Gastroesophageal sphincter (tissue), 4 donors: ENCODE results near the gene CAAP1. TPM values are rescaled to one million over a fixed set of nuclear protein-coding genes. Genes with fewer than 3 reads are reported as not detected.

Experiments used
- ATAC-seq: fragments of 150-250 bp; one replicate; pipeline ENCODE4 v1.9.1; 2016; ENCODE audit warnings: mild to moderate bottlenecking, moderate library complexity
- H3K27ac ChIP-seq, 4 donors: fragments of 200-600 bp; sonication (generic) in 3 of 4; 1 replicate in 3 of 4; 2 replicates in 1 of 4; pipeline ENCODE4 v1.5.1; 2016 to 2019
- H3K27me3 ChIP-seq: fragments of 200-600 bp; sonication (generic); one replicate; pipeline ENCODE4 v1.5.1; 2019
- H3K36me3 ChIP-seq, 2 donors: fragments of 200-600 bp; sonication (generic); one replicate each; pipeline ENCODE4 v1.5.1; 2019; ENCODE audit warnings: control low read depth in 1 of 2
- H3K4me1 ChIP-seq, 3 donors: fragments of 200-600 bp; sonication (generic); 1 replicate in 2 of 3; 2 replicates in 1 of 3; pipeline ENCODE4 v1.5.1; 2016 to 2019; ENCODE audit warnings: control low read depth in 2 of 3
- H3K4me3 ChIP-seq, 2 donors: fragments of 200-600 bp; sonication (generic); one replicate each; pipeline ENCODE4 v1.5.1; 2019; ENCODE audit warnings: mild to moderate bottlenecking in 1 of 2, moderate library complexity in 1 of 2
- H3K9me3 ChIP-seq, 3 donors: fragments of 200-600 bp; sonication (generic); one replicate each; pipeline ENCODE4 v1.5.1; 2017 to 2019; ENCODE audit warnings: control low read depth in 2 of 3
- CTCF ChIP-seq, 4 experiments: fragments of 200-600 bp in 2 of 4; fragments of 450-650 bp in 2 of 4; sonication (generic) in 1 of 4; IDR thresholded peaks; one replicate each; pipeline ENCODE4 v1.5.1; 2017 to 2019; ENCODE audit warnings: antibody characterized with exemption in 4 of 4, mild to moderate bottlenecking in 2 of 4, moderate library complexity in 2 of 4
- EP300 ChIP-seq: sonication (generic); formaldehyde crosslinking; IDR thresholded peaks from one replicate; pipeline ENCODE4 v1.6.1; 2017; ENCODE audit warnings: antibody characterized with exemption, mild to moderate bottlenecking
- POLR2A ChIP-seq, 2 donors: fragments of 450-650 bp; IDR thresholded peaks; one replicate each; pipeline ENCODE4 v1.6.1; 2017; ENCODE audit warnings: antibody characterized with exemption in 2 of 2, mild to moderate bottlenecking in 2 of 2, moderate library complexity in 1 of 2
- POLR2AphosphoS5 ChIP-seq: sonication (generic); formaldehyde crosslinking; IDR thresholded peaks from one replicate; pipeline ENCODE4 v1.6.1; 2017; ENCODE audit warnings: antibody characterized with exemption
- WGBS, 2 donors: methylation state at CpG; one replicate each; pipeline ENCODE4 v1.1.5; 2018; ENCODE audit warnings: low coverage in 1 of 2; 5-methylcytosine and 5-hydroxymethylcytosine counted together
- total RNA-seq, 4 donors: library from RNA; depleted of rRNA; stranded (reverse); fragments of >200 nt; gene quantifications; one replicate each; pipeline ENCODE4 v1.1.0, GENCODE V29; 2016

CAAP1 gene
- total RNA-seq, 4 donors from 2014 or later: 12.6 to 21.8 (median 15.9) TPM

GRCh38 chr9:26813247-26813646, 79.4 kb downstream of the CAAP1 start:
- Histone ChIP-seq H3K4me1 (no peaks in the 10 kb centered on the region), H3K4me3 (no peak overlapping the region), H3K27ac (no peak overlapping the region), H3K27me3 (no peaks in the 10 kb centered on the region), H3K9me3 (no peaks in the 10 kb centered on the region), H3K36me3 (no peaks in the 10 kb centered on the region)
- TF ChIP-seq POLR2AphosphoS5: no peak
- no peak for TF ChIP-seq EP300
- TF ChIP-seq POLR2A (IDR thresholded peaks at IDR 0.05): no peak
- no peak for TF ChIP-seq CTCF (IDR thresholded peaks at IDR 0.05)
- no peak for ATAC-seq

GRCh38 chr9:26812217-26812616, 80.4 kb downstream of the CAAP1 start:
- Histone ChIP-seq H3K4me1 (no peaks in the 10 kb centered on the region), H3K4me3 (no peak overlapping the region), H3K27ac (no peak overlapping the region), H3K36me3 (no peaks in the 10 kb centered on the region), H3K27me3 (no peaks in the 10 kb centered on the region), H3K9me3 (no peaks in the 10 kb centered on the region)
- no peak for ATAC-seq
- 84 to 94% methylated on average over 3 of the region's 3 CpGs for WGBS, 2 donors
- TF ChIP-seq CTCF (IDR thresholded peaks at IDR 0.05) (no peak), POLR2A (IDR thresholded peaks at IDR 0.05) (no peak), EP300 (no peak), POLR2AphosphoS5 (no peak)

- ATAC-seq: no peak
Observed at GRCh38 chr9:26811106-26811505, 81.5 kb downstream of the CAAP1 start.

GRCh38 chr9:26809795-26810194, 82.8 kb downstream of the CAAP1 start:
- 71 to 100% methylated on average over 1 of the region's 1 CpG for WGBS, 2 donors
- no peak for ATAC-seq
- no peak overlapping the region for H3K4me3 ChIP-seq
- no peak overlapping the region for H3K27ac ChIP-seq
- no peaks in the 10 kb centered on the region for H3K4me1 ChIP-seq
- no peaks in the 10 kb centered on the region for H3K27me3 ChIP-seq
- TF ChIP-seq EP300: no peak
- TF ChIP-seq POLR2A (IDR thresholded peaks at IDR 0.05): no peak
- no peak for TF ChIP-seq CTCF (IDR thresholded peaks at IDR 0.05)
- TF ChIP-seq POLR2AphosphoS5: no peak
- no peaks in the 10 kb centered on the region for H3K36me3 ChIP-seq
- H3K9me3 ChIP-seq: no peaks in the 10 kb centered on the region

More at GRCh38 chr9:26811106-26811505, 81.5 kb downstream of the CAAP1 start:
- H3K27me3 ChIP-seq: no peaks in the 10 kb centered on the region
- no peaks in the 10 kb centered on the region for H3K4me1 ChIP-seq
- H3K36me3 ChIP-seq: no peaks in the 10 kb centered on the region
- H3K27ac ChIP-seq: no peak overlapping the region
- H3K9me3 ChIP-seq: no peaks in the 10 kb centered on the region
- TF ChIP-seq EP300 (no peak), POLR2A (IDR thresholded peaks at IDR 0.05) (no peak), CTCF (IDR thresholded peaks at IDR 0.05) (no peak), POLR2AphosphoS5 (no peak)
- no peak overlapping the region for H3K4me3 ChIP-seq

GRCh38 chr9:26807161-26807560, 85.4 kb downstream of the CAAP1 start:
- WGBS, 2 donors: 71 to 97% methylated on average over 5 of the region's 5 CpGs
- no peaks in the 10 kb centered on the region for H3K27me3 ChIP-seq

More at GRCh38 chr9:26807161-26807560, 85.4 kb downstream of the CAAP1 start:
- H3K27ac ChIP-seq: no peak overlapping the region
- no peak for TF ChIP-seq POLR2A (IDR thresholded peaks at IDR 0.05)
- no peak for TF ChIP-seq POLR2AphosphoS5
- no peak for TF ChIP-seq CTCF (IDR thresholded peaks at IDR 0.05)
- TF ChIP-seq EP300: no peak
- H3K9me3 ChIP-seq: no peaks in the 10 kb centered on the region
- no peaks in the 10 kb centered on the region for H3K4me1 ChIP-seq
- no peaks in the 10 kb centered on the region for H3K36me3 ChIP-seq
- no peak for ATAC-seq
- no peak overlapping the region for H3K4me3 ChIP-seq
